NCI-H1092 (cell line): ENCODE results near the gene P2RY11.
A peak's percentile ranks its signal among the peaks of the same experiment; 100 is the strongest.

Experiments
- DNase-seq: peaks from one replicate; lab custom pipeline; 2025; lab: John Stamatoyannopoulos, UW

The P2RY11 gene

GRCh38 chr19:10111405-10111811, at the start of gene P2RY11:
P2RY11 (plus strand) TSS chr19:10111693; CDS start chr19:10111722, 29 bp downstream.
- DNase-seq: no peak

GRCh38 chr19:10061717-10062310, 49.7 kb upstream of the P2RY11 start:
- no peak for DNase-seq

- no peak for DNase-seq
Measured at GRCh38 chr19:10068205-10068604, 43.3 kb upstream of the P2RY11 start.

GRCh38 chr19:10069046-10069445, 42.4 kb upstream of the P2RY11 start:
- no peak for DNase-seq

- no peak for DNase-seq
Measured at GRCh38 chr19:10070730-10071446, 40.6 kb upstream of the P2RY11 start.

GRCh38 chr19:10074153-10074552, 37.3 kb upstream of the P2RY11 start:
- peak; percentile 45 for DNase-seq

GRCh38 chr19:10076535-10076934, 35.0 kb upstream of the P2RY11 start:
- DNase-seq: no peak

- DNase-seq: no peak
Measured at GRCh38 chr19:10078329-10078728, 33.2 kb upstream of the P2RY11 start.

GRCh38 chr19:10079031-10079453, 32.5 kb upstream of the P2RY11 start:
- DNase-seq: no peak

GRCh38 chr19:10083911-10084310, 27.6 kb upstream of the P2RY11 start:
- no peak for DNase-seq

GRCh38 chr19:10084803-10085202, 26.7 kb upstream of the P2RY11 start:
- no peak for DNase-seq

- peak; percentile 31 for DNase-seq
Measured at GRCh38 chr19:10085641-10086590, 25.6 kb upstream of the P2RY11 start, which contains the start of gene SHFL. SHFL (plus strand) TSS chr19:10086317; CDS start chr19:10086428, 111 bp downstream.

GRCh38 chr19:10086591-10087192, 24.8 kb upstream of the P2RY11 start:
- no peak for DNase-seq

- DNase-seq: no peak
Measured at GRCh38 chr19:10087296-10088061, 24.0 kb upstream of the P2RY11 start.

GRCh38 chr19:10088949-10089554, 22.4 kb upstream of the P2RY11 start:
- DNase-seq: no peak

GRCh38 chr19:10089801-10090375, 21.6 kb upstream of the P2RY11 start:
- DNase-seq: no peak

GRCh38 chr19:10091370-10091687, 20.2 kb upstream of the P2RY11 start:
- DNase-seq: no peak

GRCh38 chr19:10091895-10092641, 19.4 kb upstream of the P2RY11 start:
- DNase-seq: no peak

- DNase-seq: no peak
Measured at GRCh38 chr19:10092648-10093294, 18.7 kb upstream of the P2RY11 start.
